ENCODE data around the gene THEM5.

The THEM5 gene

GRCh38 chr1:151815716-151816327 is 37.7 kb downstream of the THEM5 start:
- TF ChIP-seq, protein P1, sequence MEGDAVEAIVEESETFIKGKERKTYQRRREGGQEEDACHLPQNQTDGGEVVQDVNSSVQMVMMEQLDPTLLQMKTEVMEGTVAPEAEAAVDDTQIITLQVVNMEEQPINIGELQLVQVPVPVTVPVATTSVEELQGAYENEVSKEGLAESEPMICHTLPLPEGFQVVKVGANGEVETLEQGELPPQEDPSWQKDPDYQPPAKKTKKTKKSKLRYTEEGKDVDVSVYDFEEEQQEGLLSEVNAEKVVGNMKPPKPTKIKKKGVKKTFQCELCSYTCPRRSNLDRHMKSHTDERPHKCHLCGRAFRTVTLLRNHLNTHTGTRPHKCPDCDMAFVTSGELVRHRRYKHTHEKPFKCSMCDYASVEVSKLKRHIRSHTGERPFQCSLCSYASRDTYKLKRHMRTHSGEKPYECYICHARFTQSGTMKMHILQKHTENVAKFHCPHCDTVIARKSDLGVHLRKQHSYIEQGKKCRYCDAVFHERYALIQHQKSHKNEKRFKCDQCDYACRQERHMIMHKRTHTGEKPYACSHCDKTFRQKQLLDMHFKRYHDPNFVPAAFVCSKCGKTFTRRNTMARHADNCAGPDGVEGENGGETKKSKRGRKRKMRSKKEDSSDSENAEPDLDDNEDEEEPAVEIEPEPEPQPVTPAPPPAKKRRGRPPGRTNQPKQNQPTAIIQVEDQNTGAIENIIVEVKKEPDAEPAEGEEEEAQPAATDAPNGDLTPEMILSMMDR (IDR thresholded peaks at IDR 0.05; ENCODE audit: borderline replicate concordance, insufficient read depth, low read depth, low read length), result no peak
- no peak overlapping the region for H3K4me3 ChIP-seq (ENCODE audit: low read depth, low read length)

GRCh38 chr1:151814971-151815545 is 38.5 kb downstream of the THEM5 start:
- TF ChIP-seq, protein P1 (IDR thresholded peaks at IDR 0.05; ENCODE audit: borderline replicate concordance, insufficient read depth, low read depth, low read length), result no peak
- H3K4me3 ChIP-seq (ENCODE audit: low read depth, low read length), result no peak overlapping the region

GRCh38 chr1:151814426-151814825 is 39.1 kb downstream of the THEM5 start:
- H3K4me3 ChIP-seq (ENCODE audit: low read depth, low read length), result no peak overlapping the region
- TF ChIP-seq, protein P1 (IDR thresholded peaks at IDR 0.05; ENCODE audit: borderline replicate concordance, insufficient read depth, low read depth, low read length), result no peak

- TF ChIP-seq, protein P1 (IDR thresholded peaks at IDR 0.05; ENCODE audit: borderline replicate concordance, insufficient read depth, low read depth, low read length), result no peak
- no peak overlapping the region for H3K4me3 ChIP-seq (ENCODE audit: low read depth, low read length)
Observed at GRCh38 chr1:151813271-151813977, 40.1 kb downstream of the THEM5 start.

GRCh38 chr1:151811181-151811580 is 42.3 kb downstream of the THEM5 start:
- TF ChIP-seq, protein P1 (IDR thresholded peaks at IDR 0.05; ENCODE audit: borderline replicate concordance, insufficient read depth, low read depth, low read length), result no peak
- no peak overlapping the region for H3K4me3 ChIP-seq (ENCODE audit: low read depth, low read length)

- TF ChIP-seq, protein P1 (IDR thresholded peaks at IDR 0.05; ENCODE audit: borderline replicate concordance, insufficient read depth, low read depth, low read length), result no peak
- no peak overlapping the region for H3K4me3 ChIP-seq (ENCODE audit: low read depth, low read length)
Observed at GRCh38 chr1:151809985-151810556, 43.4 kb downstream of the THEM5 start.
